Dermis blood vessel endothelial cell (primary cell): ENCODE results near the gene APC. TPM values are rescaled to one million over a fixed set of nuclear protein-coding genes. Genes with fewer than 3 reads are reported as not detected.
"Not testable (repeated sequence)": the region's sequence is repeated elsewhere in the genome, so short reads cannot be mapped to it uniquely, and the experiment has no call there.

Experiments
- DNase-seq: peaks from one replicate; pipeline ENCODE4 v3.0.0; 2010
- total RNA-seq: library from RNA; depleted of rRNA; stranded (reverse); fragments of >200 nt; gene quantifications from 2 replicates; pipeline ENCODE4 v1.2.3, GENCODE V29; 2014

Gene APC
- total RNA-seq, 1 donor from 2014 or later = 80.0 TPM

DNA sequence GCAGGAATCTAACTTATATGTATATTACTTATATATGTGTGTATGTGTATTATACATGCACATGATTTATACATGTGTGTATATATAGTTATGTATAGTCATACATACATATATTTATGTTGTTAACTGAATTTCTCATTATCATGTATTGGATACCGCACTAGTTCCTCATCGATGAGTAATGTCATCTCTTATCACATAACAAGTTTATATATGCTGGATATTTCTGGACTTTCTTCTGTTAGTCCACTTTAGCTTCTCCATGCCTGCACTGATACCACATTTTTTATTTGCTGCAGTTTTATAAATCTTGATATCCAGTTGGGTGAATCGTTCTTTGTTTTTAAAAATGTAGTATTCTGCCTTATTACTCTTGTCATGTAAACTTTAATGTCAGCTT is 50.2 kb downstream of the APC start:
- no peak for DNase-seq

GRCh38 chr5:112793201-112793600 is 55.5 kb downstream of the APC start:
- DNase-seq = no peak

GRCh38 chr5:112794410-112794809 is 56.7 kb downstream of the APC start:
- no peak for DNase-seq

DNA sequence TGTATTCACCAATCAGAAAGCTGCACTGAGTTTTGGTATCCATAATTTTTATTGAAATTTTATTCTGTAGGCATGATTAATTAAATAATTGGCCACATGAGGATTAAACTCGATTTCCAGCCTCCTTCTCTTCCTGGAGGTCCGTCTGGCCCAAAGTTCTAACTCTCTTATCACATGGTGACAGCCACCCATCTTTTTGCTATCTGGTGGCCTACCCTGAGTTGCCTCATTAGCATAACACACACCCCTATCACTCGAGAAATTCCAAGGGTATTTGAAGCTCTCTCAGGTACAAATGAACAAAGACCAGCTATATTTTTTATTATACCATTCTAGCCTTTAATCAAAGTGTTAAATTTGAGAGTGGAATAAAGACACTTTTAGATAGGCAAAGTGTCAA is 57.7 kb downstream of the APC start:
- no peak for DNase-seq

GRCh38 chr5:112795944-112796678 is 58.4 kb downstream of the APC start:
- DNase-seq = peak; percentile 47

DNA sequence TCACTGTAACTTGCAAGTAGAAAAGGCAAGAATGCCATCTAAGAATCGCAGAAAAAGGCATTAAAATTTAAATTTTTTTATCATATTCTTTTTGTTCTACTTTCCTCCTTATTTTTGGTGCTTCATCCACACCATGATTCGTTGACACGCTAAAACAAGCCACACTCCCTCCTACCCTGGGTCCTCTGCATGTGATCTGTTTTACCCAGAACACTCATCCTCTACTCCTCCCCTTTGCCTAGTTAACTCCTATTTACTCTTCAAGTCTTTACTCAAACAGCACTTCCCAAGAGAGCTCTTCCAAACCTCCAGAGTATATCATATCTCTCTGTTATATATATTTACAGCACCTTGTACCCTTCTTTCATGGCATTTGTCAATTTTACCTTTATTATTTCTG is 62.0 kb downstream of the APC start:
- DNase-seq = no peak

DNA sequence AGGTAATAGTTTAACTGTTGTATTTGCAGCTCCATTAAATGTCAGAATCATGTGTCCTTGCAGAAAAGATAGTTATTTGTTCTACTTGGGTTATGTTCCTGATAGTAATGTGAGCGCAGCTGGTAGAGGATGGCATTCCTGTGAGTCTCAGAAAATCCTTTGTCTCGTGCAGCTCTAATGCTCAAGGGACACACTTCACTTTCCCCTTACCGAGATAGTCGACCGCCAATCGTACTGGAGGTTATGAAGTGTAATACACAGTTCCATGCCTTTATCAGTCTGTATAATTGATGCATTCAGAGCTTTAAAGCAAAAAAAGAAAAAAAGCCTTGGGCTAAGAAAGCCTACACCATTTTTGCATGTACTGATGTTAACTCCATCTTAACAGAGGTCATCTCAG is 63.2 kb downstream of the APC start:
- DNase-seq = no peak

GRCh38 chr5:112811023-112811422 is 73.3 kb downstream of the APC start:
- DNase-seq = no peak

- no peak for DNase-seq
These were observed 74.9 kb downstream of the APC start for GRCh38 chr5:112812549-112812948.

DNA sequence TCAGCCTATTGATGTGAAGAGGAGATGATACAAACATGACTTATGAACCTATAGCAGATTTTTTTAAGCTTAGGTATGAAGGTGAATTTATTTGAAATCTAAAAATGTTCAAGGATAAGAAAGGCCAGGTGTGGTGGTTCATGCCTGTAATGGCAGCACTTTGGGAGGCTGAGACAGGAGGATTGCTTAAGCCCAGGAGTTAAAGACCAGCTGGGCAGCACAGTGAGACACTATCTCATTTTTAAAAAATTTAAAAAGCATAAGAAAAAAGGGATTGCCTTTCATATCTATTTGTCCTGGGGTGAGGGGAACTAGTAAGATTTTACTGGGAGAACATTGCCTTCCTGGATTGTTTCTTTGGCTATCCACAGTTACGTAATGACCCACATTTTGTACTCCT is 82.6 kb downstream of the APC start:
- no peak for DNase-seq

- no peak for DNase-seq
These were observed 84.8 kb downstream of the APC start for GRCh38 chr5:112822456-112822855.

GRCh38 chr5:112823181-112823580 is 85.5 kb downstream of the APC start:
- DNase-seq = no peak

GRCh38 chr5:112823656-112824055 is 86.0 kb downstream of the APC start:
- no peak for DNase-seq

DNA sequence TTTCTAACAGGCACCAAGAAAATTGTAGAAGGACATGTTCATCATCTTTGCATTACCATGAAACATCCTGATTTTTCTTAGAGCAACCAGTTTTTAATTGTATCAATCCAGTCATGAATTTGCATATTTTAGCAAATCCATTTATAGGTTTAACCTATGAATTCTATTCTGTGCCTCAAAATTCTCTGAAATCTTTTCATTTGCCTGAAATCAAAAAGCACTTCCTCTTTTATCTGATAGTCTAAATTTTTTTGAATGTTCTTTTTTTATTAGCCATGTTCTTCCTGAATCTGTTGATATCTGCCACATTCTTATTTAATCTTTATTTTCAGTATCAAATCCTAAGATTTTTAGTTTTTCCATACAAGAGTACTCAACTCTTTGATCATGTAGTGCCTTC is 86.5 kb downstream of the APC start:
- DNase-seq = no peak

DNA sequence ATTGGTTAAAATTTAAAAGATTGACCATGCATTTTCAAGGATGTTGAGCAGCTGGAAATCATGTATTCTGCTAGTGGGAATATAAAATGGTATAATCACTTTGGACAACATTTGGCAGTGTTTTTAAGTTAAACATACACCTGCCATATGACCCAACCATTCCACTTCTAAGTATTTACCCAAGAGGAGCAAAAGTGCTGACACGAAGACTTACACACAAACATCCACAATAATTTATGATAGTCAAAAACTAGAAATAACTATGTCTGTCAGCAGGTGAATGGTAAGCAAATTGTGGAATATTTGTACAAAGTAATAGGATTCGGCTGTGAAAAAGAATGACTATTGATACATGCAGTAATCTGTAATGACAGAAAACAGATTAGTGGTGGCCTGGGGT is 92.7 kb downstream of the APC start:
- no peak for DNase-seq

DNA sequence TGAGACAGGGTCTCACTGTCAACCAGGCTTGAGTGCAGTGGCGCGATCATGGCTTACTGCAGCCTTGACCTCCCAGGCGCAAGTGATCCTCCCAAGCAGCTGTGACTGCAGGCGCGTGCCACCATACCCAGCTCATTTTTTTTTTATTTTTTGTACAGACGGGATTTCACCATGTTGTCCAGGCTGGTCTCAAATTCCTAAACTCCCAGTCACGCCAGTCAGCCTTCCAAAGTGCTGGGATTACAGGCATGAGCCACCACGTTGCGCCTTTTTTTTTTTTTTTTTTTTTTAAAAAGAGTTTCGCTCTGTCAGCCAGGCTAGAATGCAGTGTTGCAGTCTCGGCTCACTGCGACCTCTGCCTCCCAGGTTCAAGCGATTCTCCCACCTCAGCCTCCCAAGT is 96.3 kb downstream of the APC start:
- DNase-seq = no peak

- DNase-seq = no peak
These were observed 106.8 kb downstream of the APC start for GRCh38 chr5:112844489-112844888.

- DNase-seq = no peak
These were observed 108.9 kb downstream of the APC start for GRCh38 chr5:112846556-112846955.

- no peak for DNase-seq
These were observed 109.6 kb downstream of the APC start for GRCh38 chr5:112847306-112847705.

GRCh38 chr5:112848116-112848811 is 110.6 kb downstream of the APC start:
- peak; percentile 77 for DNase-seq

DNA sequence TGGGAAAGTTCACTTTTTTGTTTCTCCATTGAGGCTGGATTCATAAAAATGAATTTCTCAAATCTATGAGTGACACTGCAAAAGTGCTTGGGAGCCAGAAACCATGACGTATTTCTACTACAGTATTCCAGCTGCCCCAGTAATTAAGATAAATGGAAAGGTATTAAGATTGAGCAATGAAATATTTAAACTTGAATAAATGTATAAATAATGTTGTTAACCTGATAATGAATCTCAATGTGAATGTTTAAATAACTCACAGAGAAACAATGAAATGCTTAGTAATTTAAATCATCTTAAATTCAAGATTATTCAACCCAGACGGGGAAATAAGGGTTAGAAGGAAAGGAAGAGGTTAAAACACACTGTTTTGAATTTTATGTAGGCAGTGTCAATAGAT is 112.2 kb downstream of the APC start:
- DNase-seq = no peak

DNA sequence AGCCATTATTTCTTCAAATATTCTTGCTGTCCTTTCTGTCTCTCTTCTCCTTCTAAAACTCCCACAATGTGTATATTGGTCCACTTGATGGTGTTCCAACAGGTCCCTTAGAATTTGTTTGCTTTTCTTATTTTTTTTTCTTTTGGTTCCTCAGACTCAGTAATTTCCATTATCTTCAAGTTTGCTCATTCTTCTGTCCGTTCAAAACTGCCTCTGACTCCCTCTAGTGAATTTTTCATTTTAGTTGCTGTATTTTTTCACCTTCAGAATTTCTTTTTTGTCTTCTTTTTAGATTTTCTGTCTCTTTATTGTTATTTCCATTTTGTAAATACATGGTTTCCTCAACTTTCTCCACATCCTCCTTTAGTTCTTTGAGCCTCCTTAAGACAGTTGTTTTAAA is 117.0 kb downstream of the APC start:
- DNase-seq = no peak

DNA sequence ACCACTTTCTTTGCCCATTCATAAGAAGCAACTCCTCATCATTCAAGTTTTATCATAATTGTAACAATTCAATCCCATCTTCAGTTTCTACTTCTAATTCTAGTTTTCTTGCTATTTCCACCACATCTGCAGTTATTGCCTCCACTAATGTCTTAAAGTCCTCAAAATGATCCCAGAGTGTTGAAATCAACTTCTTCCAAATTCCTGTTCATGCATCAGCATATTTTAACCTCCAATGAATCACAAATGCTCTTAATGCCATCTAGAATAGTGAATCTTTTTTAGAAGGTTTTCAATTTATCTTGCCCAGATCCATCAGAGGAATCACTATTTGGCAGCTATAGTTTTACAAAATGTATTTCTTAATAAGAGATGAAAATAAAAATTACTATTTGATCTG is 120.2 kb downstream of the APC start:
- no peak for DNase-seq

DNA sequence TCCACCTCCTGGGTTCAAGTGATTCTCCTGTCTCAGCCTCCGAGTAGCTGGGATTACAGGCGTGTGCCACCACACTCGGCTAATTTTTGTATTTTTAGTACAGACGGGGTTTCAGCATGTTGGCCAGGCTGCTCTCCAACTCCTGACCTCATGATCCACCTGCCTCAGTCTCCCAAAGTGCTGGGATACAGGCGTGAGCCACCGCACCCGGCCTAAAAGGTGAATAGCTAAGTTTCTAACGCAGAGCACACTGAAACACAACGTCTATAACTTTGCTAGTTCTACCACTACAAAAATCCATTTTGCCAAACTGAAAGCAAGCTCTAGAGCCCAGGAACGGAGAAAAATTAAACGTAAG is 122.9 kb downstream of the APC start:
- DNase-seq = not testable (repeated sequence)
